Measurements from ENCODE around the gene SLC26A5. TPM values are rescaled to one million over a fixed set of nuclear protein-coding genes. Genes with fewer than 3 reads are reported as not detected.
A peak's percentile ranks its signal among the peaks of the same experiment; 100 is the strongest.

SLC26A5 gene
- total and polyA plus RNA-seq, 2 of the 8 experiments (the other 6 are each of a cell fraction or from before 2014, with no cell fraction given): 0.09 to 0.24 TPM

- TF ChIP-seq GABPA (IDR thresholded peaks at IDR 0.05; ENCODE audit: borderline replicate concordance, insufficient read depth, low read length) (peak; percentile 95; the same call in 1 of the 2 replicates), NANOG (IDR thresholded peaks at IDR 0.05; ENCODE audit: insufficient read depth, low read depth, low read length, poor library complexity, severe bottlenecking) (no peak), RNF2 (IDR thresholded peaks at IDR 0.05; ENCODE audit: borderline replicate concordance, low read depth, low read length, missing control alignments, poor library complexity, severe bottlenecking) (no peak), CHD2 (IDR thresholded peaks at IDR 0.05; ENCODE audit: low read length) (peak; percentile 30; the same call in 1 of the 2 replicates), SIX5 (IDR thresholded peaks at IDR 0.05; ENCODE audit: low read depth, low read length) (peak; percentile 23; the same call in 1 of the 2 replicates), TCF12 (IDR thresholded peaks at IDR 0.05; ENCODE audit: low read depth, low read length) (0 out of 2 replicates have a peak, but pooled peaks have one; percentile 25), SIN3A (conservative IDR thresholded peaks at IDR 0.05 in 1 of 2, IDR thresholded peaks at IDR 0.05 in 1 of 2; ENCODE audit: low read depth in 1 of 2, low read length in 2 of 2) (peak; percentile 92 to 95), HDAC6 (IDR thresholded peaks at IDR 0.05; ENCODE audit: low read depth, low read length) (no peak), TAF1 (IDR thresholded peaks at IDR 0.05; ENCODE audit: low read depth, low read length) (peak; percentile 96), PHF8 (conservative IDR thresholded peaks at IDR 0.05; ENCODE audit: low read depth, low read length) (peak; percentile 90), JUND (IDR thresholded peaks at IDR 0.05; ENCODE audit: low read length) (peak; percentile 35; the same call in 1 of the 2 replicates), SAP30 (IDR thresholded peaks at IDR 0.05; ENCODE audit: insufficient read depth, insufficient replicate concordance, low read length) (no peak), GTF2F1 (IDR thresholded peaks at IDR 0.05; ENCODE audit: borderline replicate concordance, low read depth, low read length) (no peak; the same call in 1 of the 2 replicates), SUZ12 (IDR thresholded peaks at IDR 0.05; ENCODE audit: low read length) (no peak), KDM5A (IDR thresholded peaks at IDR 0.05; ENCODE audit: low read length) (no peak; the same call in none of the 2 replicates), POU5F1 (IDR thresholded peaks at IDR 0.05; ENCODE audit: low read depth, low read length) (no peak), FOSL1 (IDR thresholded peaks at IDR 0.05; ENCODE audit: insufficient read depth, low read depth, low read length) (no peak), EZH2 (IDR thresholded peaks at IDR 0.05; ENCODE audit: low read depth, low read length, severe bottlenecking) (no peak), TEAD4 (IDR thresholded peaks at IDR 0.05; ENCODE audit: low read depth, low read length) (no peak), BRCA1 (IDR thresholded peaks at IDR 0.05; ENCODE audit: low read depth, low read length) (no peak), RFX5 (IDR thresholded peaks at IDR 0.05; ENCODE audit: borderline replicate concordance, low read depth, low read length) (no peak), POLR2A (IDR thresholded peaks at IDR 0.05; ENCODE audit: control extremely low read depth in 1 of 2, low read depth in 2 of 2, low read length in 2 of 2) (peak; percentile 79 to 91), HDAC2 (IDR thresholded peaks at IDR 0.05; ENCODE audit: borderline replicate concordance in 1 of 2, low read depth in 2 of 2, low read length in 2 of 2) (0 out of 4 replicates have a peak, but pooled peaks of 1 of the 2 experiments have one; percentile 49)
Observed at GRCh38 chr7:103344453-103345149, 101.4 kb downstream of the SLC26A5 start, which contains the start of gene DNAJC2 (continued).
